CD4-positive, alpha-beta T cell (primary cell): ENCODE measurements around the gene PLEKHG2. TPM values are rescaled to one million over a fixed set of nuclear protein-coding genes. Genes with fewer than 3 reads are reported as not detected.

ENCODE experiments used
- ATAC-seq: fragments of 200-7000 bp; cut with Tn5 transposase; one replicate; pipeline ENCODE4 v1.10.0; 2022; ENCODE audit warnings: mild to moderate bottlenecking; ENCODE audit not compliant: poor library complexity
- CTCF ChIA-PET: fragments of 350-600 bp; sonication (Branson Sonifier 250); formaldehyde crosslinking; loops from one replicate; lab custom pipeline; 2021; ENCODE audit warnings: antibody characterized with exemption, inconsistent platforms; lab: Charles Lee
- POLR2A ChIA-PET: fragments of 350-600 bp; sonication (Branson Sonifier 250); formaldehyde crosslinking; loops from one replicate; lab custom pipeline; 2021; ENCODE audit warnings: antibody characterized with exemption, inconsistent platforms; lab: Charles Lee
- DNase-seq, 14 experiments: peaks; one replicate each; pipeline ENCODE4 v3.0.0-alpha.2; 2013 to 2020; ENCODE audit warnings: mixed read lengths in 2 of 14
- H3K27ac ChIP-seq, 2 donors: one replicate each; pipeline versions ENCODE4 v1.5.1 to v1.7.0; 2013; ENCODE audit warnings: low read length in 2 of 2, low read depth in 1 of 2, mild to moderate bottlenecking in 1 of 2
- H3K27me3 ChIP-seq, 2 experiments: 1 replicate in 1 of 2; 2 replicates in 1 of 2; pipeline versions ENCODE4 v1.6.1 to v1.7.0; 2013; ENCODE audit warnings: low read length in 2 of 2, control low read depth in 1 of 2, mild to moderate bottlenecking in 1 of 2, moderate library complexity in 1 of 2; ENCODE audit not compliant: insufficient read depth in 2 of 2, control insufficient read depth in 1 of 2
- H3K36me3 ChIP-seq: one replicate; pipeline ENCODE4 v1.6.1; 2013; ENCODE audit warnings: low read length, control low read depth; ENCODE audit not compliant: insufficient read depth
- H3K4me1 ChIP-seq: one replicate; pipeline ENCODE4 v1.6.1; 2013; ENCODE audit warnings: low read length, control low read depth; ENCODE audit not compliant: insufficient read depth
- H3K4me3 ChIP-seq: one replicate; pipeline ENCODE4 v1.5.1; 2013; ENCODE audit warnings: mild to moderate bottlenecking, low read length, moderate library complexity
- H3K9me3 ChIP-seq, 2 experiments: 1 replicate in 1 of 2; 2 replicates in 1 of 2; pipeline versions ENCODE4 v1.6.1 to v1.7.0; 2013; ENCODE audit warnings: low read length in 2 of 2, mild to moderate bottlenecking in 2 of 2, control low read depth in 1 of 2, moderate library complexity in 1 of 2; ENCODE audit not compliant: control insufficient read depth in 1 of 2, insufficient read depth in 1 of 2
- H3K27ac Mint-ChIP-seq: one replicate; pipeline ENCODE4 v1.8.0; 2020; ENCODE audit warnings: mixed read lengths
- H3K27me3 Mint-ChIP-seq: one replicate; pipeline ENCODE4 v1.8.0; 2021; ENCODE audit warnings: mixed read lengths
- H3K36me3 Mint-ChIP-seq: one replicate; pipeline ENCODE4 v1.8.0; 2021; ENCODE audit warnings: low read depth, mixed read lengths
- H3K4me1 Mint-ChIP-seq: one replicate; pipeline ENCODE4 v1.8.0; 2021; ENCODE audit warnings: low read depth, mixed read lengths
- H3K4me3 Mint-ChIP-seq: one replicate; pipeline ENCODE4 v1.8.0; 2020; ENCODE audit warnings: mild to moderate bottlenecking, mixed read lengths
- H3K9me3 Mint-ChIP-seq: one replicate; pipeline ENCODE4 v1.8.0; 2020; ENCODE audit warnings: mixed read lengths
- intact Hi-C, 2 experiments: fragments of 100-400 bp; cut with DNase I in 1 of 2; cut with micrococcal nuclease in 1 of 2; formaldehyde crosslinking; loops; one replicate each; pipeline versions ENCODE4 v1.15.1 to v1.9.0; 2023 to 2025; cut with DNase I, micrococcal nuclease
- total RNA-seq, 174 experiments: library from RNA in 2 of 174; stranded (reverse) in 2 of 174; gene quantifications; one replicate each; pipeline ENCODE4 v1.2.3 and lab custom pipeline; 2021 to 2026
- TF ChIP-seq, protein P1 (sequence below): fragments of 200-600 bp; IDR thresholded peaks from one replicate; pipeline ENCODE4 v1.8.0; 2022; ENCODE audit warnings: antibody characterized with exemption, mild to moderate bottlenecking

The PLEKHG2 gene
- total RNA-seq, 2 experiments from 2014 or later = 80.6 to 81.4 TPM

DNA sequence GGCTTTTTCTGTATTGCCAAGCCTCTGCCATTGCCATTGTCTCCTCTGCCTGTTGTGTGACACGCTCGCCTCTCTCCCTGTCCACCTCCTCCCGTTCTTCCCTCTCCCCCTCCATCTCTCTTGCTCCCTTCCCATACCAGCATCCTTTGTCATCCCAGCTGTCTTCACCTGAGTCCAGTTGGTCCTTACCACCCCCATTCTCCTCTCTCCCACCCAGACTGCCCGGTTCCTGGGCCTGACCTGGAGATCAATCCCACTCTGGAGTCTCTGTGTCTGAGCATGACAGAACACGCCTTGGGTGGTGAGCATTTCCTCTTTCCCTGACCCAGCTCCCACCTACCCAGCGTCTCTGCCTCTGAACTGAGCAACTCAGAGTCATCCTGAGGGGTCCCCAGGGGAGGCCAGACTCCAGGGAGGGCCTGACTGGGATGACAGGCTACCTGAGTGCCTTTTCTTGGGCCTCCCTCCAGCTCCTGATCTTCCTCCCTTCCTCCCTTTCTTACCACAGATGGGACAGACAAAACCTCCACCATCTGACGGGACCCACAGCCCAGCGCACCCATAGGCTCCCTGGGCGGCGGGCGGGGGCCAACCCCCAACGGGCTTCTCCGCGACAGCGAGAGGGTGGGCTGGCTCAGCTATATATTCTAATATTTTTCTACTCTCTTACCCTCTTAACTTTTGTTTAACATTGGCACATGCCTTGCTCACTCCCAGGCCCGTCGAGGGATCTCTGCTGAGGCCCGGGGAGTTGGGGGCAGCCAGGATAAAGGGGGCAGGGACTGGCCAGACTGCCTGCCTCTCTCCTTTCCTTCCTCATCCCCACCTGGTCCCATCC lies 29.3 kb upstream of the PLEKHG2 start:
- POLR2A ChIA-PET = interaction anchor here (0.9 to 1.2 kb wide), 2 partner anchors 9 to 29 kb away, joined by 3 to 4 read pairs; partner anchors contain the start of gene PLEKHG2
- Mint-ChIP-seq H3K9me3 (no peaks in the 10 kb centered on the region), H3K4me3 (no peak overlapping the region), H3K4me1 (no peaks in the 10 kb centered on the region), H3K36me3 (peaks cover 94% of the 10 kb centered on the region), H3K27me3 (no peaks in the 10 kb centered on the region), H3K27ac (peak overlapping the region; percentile 30)
- no peaks in the 10 kb centered on the region for H3K4me1 ChIP-seq
- H3K27me3 ChIP-seq = no peaks in the 10 kb centered on the region
- H3K9me3 ChIP-seq = no peaks in the 10 kb centered on the region
- H3K4me3 ChIP-seq = no peak overlapping the region
- DNase-seq (no peak), ATAC-seq (no peak)
- TF ChIP-seq, protein P1, sequence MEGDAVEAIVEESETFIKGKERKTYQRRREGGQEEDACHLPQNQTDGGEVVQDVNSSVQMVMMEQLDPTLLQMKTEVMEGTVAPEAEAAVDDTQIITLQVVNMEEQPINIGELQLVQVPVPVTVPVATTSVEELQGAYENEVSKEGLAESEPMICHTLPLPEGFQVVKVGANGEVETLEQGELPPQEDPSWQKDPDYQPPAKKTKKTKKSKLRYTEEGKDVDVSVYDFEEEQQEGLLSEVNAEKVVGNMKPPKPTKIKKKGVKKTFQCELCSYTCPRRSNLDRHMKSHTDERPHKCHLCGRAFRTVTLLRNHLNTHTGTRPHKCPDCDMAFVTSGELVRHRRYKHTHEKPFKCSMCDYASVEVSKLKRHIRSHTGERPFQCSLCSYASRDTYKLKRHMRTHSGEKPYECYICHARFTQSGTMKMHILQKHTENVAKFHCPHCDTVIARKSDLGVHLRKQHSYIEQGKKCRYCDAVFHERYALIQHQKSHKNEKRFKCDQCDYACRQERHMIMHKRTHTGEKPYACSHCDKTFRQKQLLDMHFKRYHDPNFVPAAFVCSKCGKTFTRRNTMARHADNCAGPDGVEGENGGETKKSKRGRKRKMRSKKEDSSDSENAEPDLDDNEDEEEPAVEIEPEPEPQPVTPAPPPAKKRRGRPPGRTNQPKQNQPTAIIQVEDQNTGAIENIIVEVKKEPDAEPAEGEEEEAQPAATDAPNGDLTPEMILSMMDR = no peak
- CTCF ChIA-PET = no interaction called here
- no peak overlapping the region for H3K27ac ChIP-seq
- peaks cover 89% of the 10 kb centered on the region for H3K36me3 ChIP-seq
- intact Hi-C loops = no loop called here

DNA sequence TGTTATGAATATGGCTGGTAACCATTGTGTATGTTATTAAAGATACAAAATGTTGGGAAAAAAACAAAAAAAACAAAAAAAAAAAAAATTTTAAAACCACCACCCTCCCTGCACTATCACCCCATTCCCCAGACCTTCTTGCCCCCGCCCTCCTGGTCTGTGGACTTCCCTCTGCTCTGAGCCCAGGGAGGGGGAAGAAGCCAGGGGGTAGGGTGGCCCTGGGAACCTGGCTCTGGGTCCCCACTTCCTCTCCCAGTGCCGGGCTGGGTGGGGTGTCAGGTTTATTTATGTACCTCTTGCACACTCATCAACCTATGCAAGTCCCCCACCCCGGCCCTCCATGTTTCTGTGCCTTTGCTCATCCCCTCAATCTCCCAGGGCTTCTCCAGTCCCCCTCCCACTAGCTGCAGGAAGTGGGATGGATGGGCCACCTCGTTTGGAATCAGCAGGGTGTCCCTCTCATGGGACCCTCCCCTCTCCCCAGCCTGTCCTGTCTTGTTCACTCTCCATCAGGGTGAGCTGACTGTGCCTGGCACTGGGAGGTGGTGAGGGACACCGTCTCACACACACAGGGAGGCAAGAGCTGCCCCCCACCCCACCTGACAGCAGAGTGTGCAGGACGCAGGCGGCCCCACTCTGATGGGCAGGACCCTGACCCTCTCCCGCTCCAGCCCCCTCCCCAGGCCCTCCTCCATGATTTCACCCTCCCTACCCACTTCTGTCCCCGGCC lies 27.5 kb upstream of the PLEKHG2 start:
- no peaks in the 10 kb centered on the region for H3K27me3 ChIP-seq
- H3K4me3 ChIP-seq = no peak overlapping the region
- ChIA-PET CTCF (no interaction called here), POLR2A (no interaction called here)
- peaks cover 89% of the 10 kb centered on the region for H3K36me3 Mint-ChIP-seq
- H3K36me3 ChIP-seq = peaks cover 94% of the 10 kb centered on the region
- no peak overlapping the region for H3K27ac ChIP-seq
- no peaks in the 10 kb centered on the region for H3K27me3 Mint-ChIP-seq
- peak overlapping the region; percentile 55 for H3K27ac Mint-ChIP-seq
- no peaks in the 10 kb centered on the region for H3K9me3 Mint-ChIP-seq
- H3K9me3 ChIP-seq = no peaks in the 10 kb centered on the region
- H3K4me3 Mint-ChIP-seq = no peak overlapping the region
- peaks cover 1% of the 10 kb centered on the region for H3K4me1 Mint-ChIP-seq
- no peak for DNase-seq
- peaks cover 11% of the 10 kb centered on the region for H3K4me1 ChIP-seq
- intact Hi-C loops = no loop called here
- TF ChIP-seq, protein P1 = no peak
- no peak for ATAC-seq

DNA sequence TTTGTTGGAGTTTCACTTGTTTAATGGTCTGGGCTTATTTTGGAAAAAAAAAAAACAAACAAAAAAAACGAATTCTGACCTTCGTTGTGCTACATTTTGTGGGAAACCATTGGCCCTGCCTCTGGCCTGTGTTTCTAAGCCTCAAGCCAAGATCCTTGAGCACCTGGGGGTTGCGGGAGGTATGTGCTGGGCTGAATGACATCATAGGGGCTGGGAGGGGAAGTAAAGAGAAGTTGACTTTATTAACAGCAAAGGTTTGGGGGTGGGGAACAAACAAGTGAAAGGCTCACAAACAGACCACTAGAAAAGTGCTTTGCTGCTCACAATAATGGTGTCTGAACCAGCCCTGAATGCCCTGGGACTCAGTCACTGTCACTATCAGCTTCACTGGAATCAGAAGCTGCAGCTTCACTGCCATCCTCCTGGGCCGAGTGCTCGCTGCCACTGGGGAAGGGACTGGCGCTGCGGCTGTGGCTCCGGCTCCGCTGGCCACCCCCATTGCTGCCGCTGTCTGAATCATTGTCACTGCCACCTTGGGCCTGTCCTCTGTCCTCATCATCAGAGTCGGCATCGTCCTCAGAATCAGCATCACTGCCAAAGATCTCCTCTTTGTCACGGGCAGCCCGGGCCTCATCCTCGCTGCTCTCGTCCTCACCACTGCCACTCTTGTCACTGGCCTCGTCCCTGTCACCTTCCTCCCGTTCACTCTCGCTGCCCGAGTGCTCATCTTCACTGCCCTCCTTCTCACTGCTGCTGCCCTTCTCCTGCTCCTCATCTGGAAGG lies 26.6 kb upstream of the PLEKHG2 start:
- CTCF ChIA-PET = no interaction called here

More for the DNA sequence above, 26.6 kb upstream of the PLEKHG2 start:
- Histone ChIP-seq H3K27me3 (no peaks in the 10 kb centered on the region), H3K9me3 (no peaks in the 10 kb centered on the region), H3K36me3 (peaks cover 86% of the 10 kb centered on the region), H3K4me3 (no peak overlapping the region), H3K27ac (no peak overlapping the region), H3K4me1 (peaks cover 17% of the 10 kb centered on the region)
- H3K4me3 Mint-ChIP-seq = peak overlapping the region; percentile 54
- peak overlapping the region; percentile 55 for H3K27ac Mint-ChIP-seq
- peaks cover 8% of the 10 kb centered on the region for H3K4me1 Mint-ChIP-seq
- DNase-seq = no peak
- TF ChIP-seq, protein P1 = no peak
- H3K36me3 Mint-ChIP-seq = peaks cover 91% of the 10 kb centered on the region
- H3K9me3 Mint-ChIP-seq = no peaks in the 10 kb centered on the region
- intact Hi-C loops = no loop called here
- H3K27me3 Mint-ChIP-seq = no peaks in the 10 kb centered on the region
- POLR2A ChIA-PET = no interaction called here
- no peak for ATAC-seq
